OCI-LY7 (cell line): ENCODE measurements around the gene SMIM17. TPM values are rescaled to one million over a fixed set of nuclear protein-coding genes. Genes with fewer than 3 reads are reported as not detected.

Source experiments
- BruUV-seq: library from RNA; stranded (reverse); fragments of 400-500 nt; replicated peaks from 2 replicates; lab custom pipeline; 2021; lab: Mats Ljungman, UMichigan
- CTCF ChIA-PET: fragments of 300-600 bp; sonication (Branson Sonifier 250); formaldehyde crosslinking; loops from one replicate; lab custom pipeline; 2022; ENCODE audit warnings: antibody characterized with exemption; ENCODE audit not compliant: unreplicated experiment; lab: Charles Lee
- POLR2A ChIA-PET: fragments of 300-600 bp; sonication (Branson Sonifier 250); formaldehyde crosslinking; loops from one replicate; lab custom pipeline; 2022; ENCODE audit warnings: antibody characterized with exemption; lab: Charles Lee
- DNase-seq: peaks from one replicate; pipeline ENCODE4 v3.0.0-alpha.2; 2015; ENCODE audit warnings: low spot score
- H2AFZ ChIP-seq: fragments of 200-600 bp; sonication (generic), shearing (Covaris generic); 2 replicates; pipeline ENCODE4 v1.6.1; 2014; ENCODE audit warnings: mild to moderate bottlenecking, antibody characterized with exemption, low read length, moderate library complexity
- H3K27ac ChIP-seq: fragments of 200-600 bp; sonication (generic); 2 replicates; pipeline ENCODE4 v1.5.1; 2014; ENCODE audit warnings: mixed run types, low read depth, mild to moderate bottlenecking, moderate library complexity, low read length, inconsistent platforms; ENCODE audit not compliant: poor library complexity, severe bottlenecking
- H3K36me3 ChIP-seq: fragments of 200-600 bp; sonication (generic); 2 replicates; pipeline ENCODE4 v1.6.1; 2014; ENCODE audit warnings: mild to moderate bottlenecking, antibody characterized with exemption, low read length, moderate library complexity, mixed read lengths; ENCODE audit not compliant: insufficient read depth
- H3K4me1 ChIP-seq: fragments of 200-600 bp; sonication (generic); 2 replicates; pipeline ENCODE4 v1.5.1; 2014; ENCODE audit warnings: mild to moderate bottlenecking, low read length; ENCODE audit not compliant: insufficient read depth, poor library complexity, severe bottlenecking
- H3K4me2 ChIP-seq: fragments of 200-600 bp; sonication (generic); 2 replicates; pipeline ENCODE4 v1.6.1; 2014; ENCODE audit warnings: mild to moderate bottlenecking, low read length
- H3K4me3 ChIP-seq: fragments of 200-600 bp; sonication (generic); 2 replicates; pipeline ENCODE4 v1.5.1; 2014; ENCODE audit warnings: mild to moderate bottlenecking, low read depth, low read length; ENCODE audit not compliant: poor library complexity, severe bottlenecking
- H3K79me2 ChIP-seq: fragments of 200-600 bp; sonication (generic); 2 replicates; pipeline ENCODE4 v1.6.1; 2016; ENCODE audit warnings: low read depth, mild to moderate bottlenecking, low read length, moderate library complexity, mixed read lengths; ENCODE audit not compliant: insufficient read depth
- H3K9me2 ChIP-seq: fragments of 200-600 bp; sonication (generic); 2 replicates; pipeline ENCODE4 v1.6.1; 2016; ENCODE audit warnings: mild to moderate bottlenecking, low read length, mixed read lengths; ENCODE audit not compliant: insufficient read depth
- H3K9me3 ChIP-seq: fragments of 200-600 bp; sonication (generic); 2 replicates; pipeline ENCODE4 v1.6.1; 2014; ENCODE audit warnings: mild to moderate bottlenecking, mixed run types, low read length, mixed read lengths
- H4K20me1 ChIP-seq: fragments of 200-600 bp; sonication (generic); 2 replicates; pipeline ENCODE4 v1.6.1; 2014; ENCODE audit warnings: mild to moderate bottlenecking, antibody characterized with exemption, low read length, moderate library complexity, mixed read lengths; ENCODE audit not compliant: insufficient read depth
- EZH2phosphoT487 ChIP-seq: fragments of 200-600 bp; sonication (generic); IDR thresholded peaks from 2 replicates; pipeline ENCODE4 v1.6.1; 2018; ENCODE audit warnings: low read depth, borderline replicate concordance, mild to moderate bottlenecking, mixed run types, antibody characterized with exemption, low read length, moderate library complexity, mixed read lengths
- intact Hi-C: fragments of 100-400 bp; cut with micrococcal nuclease; formaldehyde crosslinking; loops from one replicate; pipeline ENCODE4 v1.10.0; 2022; ENCODE audit not compliant: unreplicated experiment
- total RNA-seq, 2 experiments: library from RNA; depleted of rRNA in 1 of 2; stranded (reverse); fragments of >200 nt in 1 of 2; shearing (Covaris generic) in 1 of 2; gene quantifications; 2 replicates each; pipeline ENCODE4 v1.2.3, GENCODE V29; 2014 to 2022
- TF ChIP-seq, protein P1 (sequence below): fragments of 200-600 bp; sonication (generic); conservative IDR thresholded peaks from 2 replicates; pipeline ENCODE4 v1.5.1; 2014; ENCODE audit warnings: mild to moderate bottlenecking, antibody characterized with exemption, low read length, moderate library complexity, mixed read lengths

Gene SMIM17
- total RNA-seq, 2 experiments from 2014 or later, result not detected

DNA sequence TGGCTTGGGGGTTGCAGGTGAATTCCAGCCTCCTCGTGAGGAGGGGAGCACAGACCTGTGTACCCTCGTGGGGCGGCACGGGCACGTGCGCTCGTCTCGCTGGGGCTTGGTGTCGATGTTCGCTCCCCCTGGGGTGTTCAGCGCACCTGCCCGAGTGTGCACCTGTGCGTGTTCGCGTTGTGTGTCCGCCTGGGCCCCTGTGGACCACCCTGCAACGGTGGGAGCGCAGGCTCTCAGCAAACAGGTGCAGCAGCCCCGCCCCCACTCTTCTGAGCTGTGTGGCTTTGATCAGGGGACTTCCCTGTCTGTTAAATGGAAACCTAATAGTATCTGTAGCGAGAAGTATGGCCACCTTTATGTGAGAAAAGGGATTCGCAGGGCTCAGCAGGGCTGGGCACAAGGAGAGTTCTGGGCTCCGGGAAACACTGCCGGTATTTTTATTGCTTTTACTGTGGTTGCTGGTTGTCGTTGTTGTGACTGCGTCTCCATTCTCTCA, 549 bp downstream of the SMIM17 start:
- Histone ChIP-seq H2AFZ (no peak overlapping the region), H4K20me1 (no peaks in the 10 kb centered on the region), H3K9me3 (no peaks in the 10 kb centered on the region), H3K27ac (no peak overlapping the region), H3K9me2 (no peaks in the 10 kb centered on the region), H3K4me2 (no peak overlapping the region), H3K4me3 (no peak overlapping the region), H3K36me3 (no peaks in the 10 kb centered on the region), H3K79me2 (no peaks in the 10 kb centered on the region), H3K4me1 (no peaks in the 10 kb centered on the region)
- TF ChIP-seq, protein P1, sequence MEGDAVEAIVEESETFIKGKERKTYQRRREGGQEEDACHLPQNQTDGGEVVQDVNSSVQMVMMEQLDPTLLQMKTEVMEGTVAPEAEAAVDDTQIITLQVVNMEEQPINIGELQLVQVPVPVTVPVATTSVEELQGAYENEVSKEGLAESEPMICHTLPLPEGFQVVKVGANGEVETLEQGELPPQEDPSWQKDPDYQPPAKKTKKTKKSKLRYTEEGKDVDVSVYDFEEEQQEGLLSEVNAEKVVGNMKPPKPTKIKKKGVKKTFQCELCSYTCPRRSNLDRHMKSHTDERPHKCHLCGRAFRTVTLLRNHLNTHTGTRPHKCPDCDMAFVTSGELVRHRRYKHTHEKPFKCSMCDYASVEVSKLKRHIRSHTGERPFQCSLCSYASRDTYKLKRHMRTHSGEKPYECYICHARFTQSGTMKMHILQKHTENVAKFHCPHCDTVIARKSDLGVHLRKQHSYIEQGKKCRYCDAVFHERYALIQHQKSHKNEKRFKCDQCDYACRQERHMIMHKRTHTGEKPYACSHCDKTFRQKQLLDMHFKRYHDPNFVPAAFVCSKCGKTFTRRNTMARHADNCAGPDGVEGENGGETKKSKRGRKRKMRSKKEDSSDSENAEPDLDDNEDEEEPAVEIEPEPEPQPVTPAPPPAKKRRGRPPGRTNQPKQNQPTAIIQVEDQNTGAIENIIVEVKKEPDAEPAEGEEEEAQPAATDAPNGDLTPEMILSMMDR, result no peak
- no peak for TF ChIP-seq EZH2phosphoT487
- DNase-seq, result no peak
- CTCF ChIA-PET, result no interaction called here
- BruUV-seq, result no TSS peak
- POLR2A ChIA-PET, result no interaction called here
- intact Hi-C loops, result no loop called here

DNA sequence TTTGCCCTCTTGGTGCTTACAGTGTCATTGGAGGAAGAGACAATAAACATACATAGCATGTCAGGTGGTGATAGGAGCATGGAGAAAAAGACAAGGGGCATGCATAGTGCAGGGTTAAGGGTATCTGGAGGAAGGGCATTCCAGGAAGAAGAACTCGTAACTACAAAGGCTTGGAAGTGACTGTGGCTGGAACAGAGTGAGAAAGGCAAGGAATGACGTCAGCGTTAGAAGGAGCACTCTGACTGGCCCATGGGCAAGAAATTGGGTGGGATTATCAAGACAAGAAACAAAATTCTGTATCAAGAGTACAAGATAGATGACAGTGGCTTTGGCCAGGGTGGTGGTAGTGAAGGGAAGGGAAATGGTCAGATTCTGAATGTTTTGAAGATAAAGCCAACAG, 11.2 kb downstream of the SMIM17 start:
- H4K20me1 ChIP-seq, result no peaks in the 10 kb centered on the region
- no TSS peak for BruUV-seq
- CTCF ChIA-PET, result no interaction called here
- TF ChIP-seq, protein P1, result no peak
- no peak for TF ChIP-seq EZH2phosphoT487
- no peaks in the 10 kb centered on the region for H3K36me3 ChIP-seq
- no peak overlapping the region for H3K4me2 ChIP-seq
- H2AFZ ChIP-seq, result no peak overlapping the region
- H3K9me2 ChIP-seq, result no peaks in the 10 kb centered on the region
- H3K27ac ChIP-seq, result no peak overlapping the region
- no peaks in the 10 kb centered on the region for H3K4me1 ChIP-seq
- DNase-seq, result no peak
- H3K79me2 ChIP-seq, result no peaks in the 10 kb centered on the region
- POLR2A ChIA-PET, result no interaction called here
- intact Hi-C loops, result no loop called here
- H3K4me3 ChIP-seq, result no peak overlapping the region
- H3K9me3 ChIP-seq, result no peaks in the 10 kb centered on the region

DNA sequence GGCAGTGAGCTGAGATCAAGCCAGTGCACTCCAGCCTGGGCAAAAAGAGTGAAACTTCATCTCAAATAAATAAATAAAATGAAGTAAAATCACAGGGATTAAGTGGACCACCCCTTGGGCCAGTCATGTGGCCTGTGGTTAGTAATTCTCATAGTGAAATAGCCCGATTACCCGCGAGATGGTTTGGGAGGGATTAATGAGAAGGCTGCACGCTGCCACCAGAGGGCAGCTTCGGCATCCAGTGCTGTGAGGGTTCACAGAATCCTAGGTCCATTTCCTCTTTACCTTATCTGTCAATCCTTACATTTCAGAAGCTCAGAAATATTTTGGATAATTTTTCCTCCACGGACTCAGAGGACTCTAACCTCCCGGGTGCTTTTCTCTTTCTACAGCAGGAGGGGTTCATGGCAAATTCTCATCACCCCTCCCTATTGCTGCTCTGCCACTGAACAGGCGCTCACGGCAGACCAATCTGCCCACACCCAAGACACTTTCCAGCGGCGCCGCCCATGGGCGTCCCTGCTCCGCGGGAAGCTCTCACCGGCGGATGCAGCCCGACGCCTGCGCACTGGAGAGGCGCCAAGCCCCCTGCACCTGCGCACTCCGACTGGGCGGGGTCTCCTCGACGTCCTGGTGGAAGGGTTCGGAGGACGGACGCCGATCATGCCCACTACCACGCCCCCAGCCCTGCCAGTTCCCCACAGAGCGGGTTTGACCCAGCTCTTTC, 17.6 kb downstream of the SMIM17 start:
- ChIA-PET CTCF (no interaction called here), POLR2A (no interaction called here)
- no TSS peak for BruUV-seq
- H2AFZ ChIP-seq, result no peak overlapping the region
- no peaks in the 10 kb centered on the region for H3K36me3 ChIP-seq
- no peaks in the 10 kb centered on the region for H3K4me1 ChIP-seq
- TF ChIP-seq, protein P1, result peak; percentile 42
- TF ChIP-seq EZH2phosphoT487, result no peak
- no peaks in the 10 kb centered on the region for H4K20me1 ChIP-seq
- H3K9me3 ChIP-seq, result 0 out of 2 replicates have a peak, but pooled peaks cover 5% of the 10 kb centered on the region
- no peak overlapping the region for H3K4me2 ChIP-seq
- no peak overlapping the region for H3K27ac ChIP-seq
- H3K9me2 ChIP-seq, result no peaks in the 10 kb centered on the region
- DNase-seq, result no peak
- intact Hi-C loops, result no loop called here
- no peaks in the 10 kb centered on the region for H3K79me2 ChIP-seq
- no peak overlapping the region for H3K4me3 ChIP-seq
